Ascending aorta (tissue), 2 donors: ENCODE results near the gene CPNE4. TPM values are rescaled to one million over a fixed set of nuclear protein-coding genes. Genes with fewer than 3 reads are reported as not detected.

Source experiments
- DNase-seq, 2 donors: peaks; one replicate each; pipeline ENCODE4 v3.0.0-alpha.2; 2019; ENCODE audit warnings: low spot score in 2 of 2
- H3K27ac ChIP-seq, 2 donors: fragments of 200-600 bp; sonication (generic); one replicate each; pipeline ENCODE4 v1.5.1; 2016 to 2017; ENCODE audit warnings: mild to moderate bottlenecking in 1 of 2
- H3K27me3 ChIP-seq: fragments of 200-600 bp; sonication (generic); one replicate; pipeline ENCODE4 v1.5.1; 2017
- H3K36me3 ChIP-seq, 2 donors: fragments of 200-600 bp; sonication (generic); one replicate each; pipeline ENCODE4 v1.5.1; 2016
- H3K4me1 ChIP-seq, 2 donors: fragments of 200-600 bp; sonication (generic); one replicate each; pipeline ENCODE4 v1.5.1; 2016 to 2017; ENCODE audit warnings: mild to moderate bottlenecking in 1 of 2
- H3K4me3 ChIP-seq, 2 donors: fragments of 200-600 bp; sonication (generic); one replicate each; pipeline ENCODE4 v1.5.1; 2016 to 2017; ENCODE audit warnings: mild to moderate bottlenecking in 1 of 2
- H3K9me3 ChIP-seq, 2 donors: fragments of 200-600 bp; sonication (generic); one replicate each; pipeline ENCODE4 v1.5.1; 2016
- intact Hi-C: fragments of 100-400 bp; cut with DNase I; formaldehyde crosslinking; loops from one replicate; pipeline ENCODE4 v1.15.1; 2023
- total RNA-seq: library from RNA; depleted of rRNA; stranded (reverse); fragments of >200 nt; gene quantifications from one replicate; pipeline ENCODE4 v1.1.0, GENCODE V29; 2016
- TF ChIP-seq, protein P1 (sequence below), 3 experiments: fragments of 200-600 bp in 2 of 3; fragments of 450-650 bp in 1 of 3; sonication (generic) in 2 of 3; IDR thresholded peaks; one replicate each; pipeline ENCODE4 v1.5.1; 2016 to 2019; ENCODE audit warnings: antibody characterized with exemption in 3 of 3, mild to moderate bottlenecking in 1 of 3, moderate library complexity in 1 of 3

CPNE4 gene
- total RNA-seq, 1 donor from 2014 or later: not detected

DNA sequence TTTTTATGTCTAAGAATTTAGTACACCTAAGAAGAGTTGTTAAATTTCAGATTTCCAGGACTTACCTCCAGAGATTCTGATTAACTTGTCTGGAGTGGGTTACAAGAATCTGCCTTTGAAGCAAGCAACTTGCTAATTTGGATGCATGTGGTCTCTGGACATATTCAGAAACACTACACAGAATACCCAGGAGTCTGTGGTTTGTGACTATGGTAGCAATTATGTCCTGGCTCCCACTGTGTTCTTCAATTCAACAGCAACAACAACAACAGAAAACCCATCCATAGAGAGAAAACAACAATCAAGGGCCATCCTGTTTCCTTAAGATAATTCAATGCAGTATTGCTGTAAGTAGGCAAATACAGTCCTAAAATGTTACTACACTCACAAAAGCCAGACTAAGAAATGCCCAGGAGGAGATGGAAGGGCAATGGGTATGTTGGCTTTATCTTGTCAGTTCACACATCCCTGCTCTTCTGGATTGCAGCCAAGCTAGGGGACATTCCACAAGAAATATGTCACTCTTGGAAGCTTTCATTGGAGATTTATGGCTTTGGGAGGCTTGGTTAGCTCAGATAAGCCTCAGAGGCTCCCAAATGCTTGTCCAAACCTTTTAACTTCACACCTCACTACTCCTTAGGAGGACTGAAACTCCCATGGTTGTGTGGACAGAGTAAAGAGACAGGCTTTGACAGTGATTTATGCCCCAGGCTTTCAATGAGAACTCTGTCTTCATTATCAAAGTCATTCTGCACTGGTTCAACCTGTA, 432.6 kb downstream of the CPNE4 start:
- Histone ChIP-seq H3K4me3 (no peak overlapping the region), H3K27ac (no peak overlapping the region), H3K9me3 (no peaks in the 10 kb centered on the region), H3K27me3 (no peaks in the 10 kb centered on the region), H3K36me3 (no peaks in the 10 kb centered on the region), H3K4me1 (no peaks in the 10 kb centered on the region)
- TF ChIP-seq, protein P1, sequence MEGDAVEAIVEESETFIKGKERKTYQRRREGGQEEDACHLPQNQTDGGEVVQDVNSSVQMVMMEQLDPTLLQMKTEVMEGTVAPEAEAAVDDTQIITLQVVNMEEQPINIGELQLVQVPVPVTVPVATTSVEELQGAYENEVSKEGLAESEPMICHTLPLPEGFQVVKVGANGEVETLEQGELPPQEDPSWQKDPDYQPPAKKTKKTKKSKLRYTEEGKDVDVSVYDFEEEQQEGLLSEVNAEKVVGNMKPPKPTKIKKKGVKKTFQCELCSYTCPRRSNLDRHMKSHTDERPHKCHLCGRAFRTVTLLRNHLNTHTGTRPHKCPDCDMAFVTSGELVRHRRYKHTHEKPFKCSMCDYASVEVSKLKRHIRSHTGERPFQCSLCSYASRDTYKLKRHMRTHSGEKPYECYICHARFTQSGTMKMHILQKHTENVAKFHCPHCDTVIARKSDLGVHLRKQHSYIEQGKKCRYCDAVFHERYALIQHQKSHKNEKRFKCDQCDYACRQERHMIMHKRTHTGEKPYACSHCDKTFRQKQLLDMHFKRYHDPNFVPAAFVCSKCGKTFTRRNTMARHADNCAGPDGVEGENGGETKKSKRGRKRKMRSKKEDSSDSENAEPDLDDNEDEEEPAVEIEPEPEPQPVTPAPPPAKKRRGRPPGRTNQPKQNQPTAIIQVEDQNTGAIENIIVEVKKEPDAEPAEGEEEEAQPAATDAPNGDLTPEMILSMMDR (IDR thresholded peaks at IDR 0.05): no peak
- intact Hi-C loops: no loop called here
- no peak for DNase-seq

DNA sequence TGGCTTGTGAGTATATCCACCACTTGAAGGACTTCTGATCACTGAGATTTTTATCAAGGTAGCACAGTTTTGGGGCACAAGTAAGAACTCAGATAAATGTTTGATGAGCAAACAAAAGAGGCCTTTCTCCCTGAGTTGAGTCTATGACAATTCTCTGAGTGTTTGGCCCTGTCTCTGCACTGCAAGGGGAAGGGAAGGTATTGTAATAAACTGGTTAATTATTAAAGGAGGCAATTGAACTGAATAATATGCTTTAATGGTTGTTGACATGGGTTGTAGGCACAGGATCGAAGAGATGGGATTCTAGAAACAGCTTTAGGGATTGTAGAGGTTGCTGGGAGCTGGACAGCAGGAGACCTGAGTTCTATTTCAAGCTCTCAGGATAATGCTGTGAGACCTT, 437.0 kb downstream of the CPNE4 start:
- TF ChIP-seq, protein P1 (IDR thresholded peaks at IDR 0.05): no peak
- H3K27ac ChIP-seq: no peak overlapping the region

DNA sequence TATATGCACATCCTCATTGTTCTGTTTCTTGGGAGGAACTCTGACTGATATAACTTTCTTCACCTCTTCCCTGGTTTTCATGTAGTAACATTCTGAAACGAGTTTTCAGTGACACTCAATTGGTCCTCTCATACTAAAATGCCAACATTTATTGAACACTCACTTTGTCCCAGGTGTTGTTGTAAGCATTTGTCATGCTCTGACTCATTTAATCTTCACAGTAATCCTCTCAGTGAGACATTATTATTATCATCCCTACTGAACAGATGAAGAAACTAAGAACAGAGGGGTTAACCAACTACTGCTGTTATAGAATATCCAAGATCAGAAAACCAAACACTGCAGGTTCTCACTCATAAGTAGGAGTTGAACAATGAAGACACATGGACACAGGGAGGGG, 437.9 kb downstream of the CPNE4 start:
- H3K4me1 ChIP-seq: no peaks in the 10 kb centered on the region
- TF ChIP-seq, protein P1 (IDR thresholded peaks at IDR 0.05): no peak
- no peaks in the 10 kb centered on the region for H3K9me3 ChIP-seq
- intact Hi-C loops: no loop called here
- no peaks in the 10 kb centered on the region for H3K36me3 ChIP-seq
- no peak overlapping the region for H3K4me3 ChIP-seq
- H3K27ac ChIP-seq: no peak overlapping the region
- no peaks in the 10 kb centered on the region for H3K27me3 ChIP-seq
- DNase-seq: no peak

More for the DNA sequence above, 437.0 kb downstream of the CPNE4 start:
- Histone ChIP-seq H3K4me1 (no peaks in the 10 kb centered on the region), H3K9me3 (no peaks in the 10 kb centered on the region), H3K27me3 (no peaks in the 10 kb centered on the region), H3K36me3 (no peaks in the 10 kb centered on the region), H3K4me3 (no peak overlapping the region)
- intact Hi-C loops: no loop called here
- DNase-seq: no peak

DNA sequence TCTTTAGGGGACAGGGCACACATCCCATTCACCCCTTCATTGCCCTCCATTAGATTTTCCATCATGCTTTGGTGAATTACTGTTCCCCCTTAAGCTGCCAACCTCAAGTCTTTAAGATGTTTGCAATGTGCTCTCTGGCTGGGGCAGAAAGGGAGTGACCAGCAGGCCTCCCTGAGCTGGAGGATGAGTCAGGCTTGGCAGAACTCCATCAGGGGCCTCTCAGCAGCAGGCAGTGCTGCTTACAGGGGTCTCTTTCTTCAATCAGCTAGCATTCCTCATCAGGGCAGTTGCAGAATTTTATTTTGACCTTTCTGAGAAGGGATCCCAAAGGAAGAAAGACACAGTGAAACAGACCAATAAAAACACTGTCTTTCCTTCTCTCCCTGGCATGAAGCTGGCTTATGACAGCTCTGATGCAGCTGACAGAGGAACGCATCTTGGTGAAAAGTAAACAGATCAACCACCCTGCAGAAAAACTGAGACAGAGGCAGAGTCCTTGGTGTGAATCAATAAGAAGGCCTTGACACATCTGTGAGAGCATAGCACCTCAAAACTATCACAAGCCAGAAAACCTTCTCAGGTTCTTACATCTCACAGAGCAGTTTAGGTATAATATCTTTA, 443.3 kb downstream of the CPNE4 start:
- Histone ChIP-seq H3K27me3 (no peaks in the 10 kb centered on the region), H3K4me3 (no peak overlapping the region), H3K4me1 (no peaks in the 10 kb centered on the region), H3K27ac (no peak overlapping the region), H3K36me3 (no peaks in the 10 kb centered on the region), H3K9me3 (no peaks in the 10 kb centered on the region)
- intact Hi-C loops: no loop called here
- TF ChIP-seq, protein P1 (IDR thresholded peaks at IDR 0.05): no peak
- no peak for DNase-seq

DNA sequence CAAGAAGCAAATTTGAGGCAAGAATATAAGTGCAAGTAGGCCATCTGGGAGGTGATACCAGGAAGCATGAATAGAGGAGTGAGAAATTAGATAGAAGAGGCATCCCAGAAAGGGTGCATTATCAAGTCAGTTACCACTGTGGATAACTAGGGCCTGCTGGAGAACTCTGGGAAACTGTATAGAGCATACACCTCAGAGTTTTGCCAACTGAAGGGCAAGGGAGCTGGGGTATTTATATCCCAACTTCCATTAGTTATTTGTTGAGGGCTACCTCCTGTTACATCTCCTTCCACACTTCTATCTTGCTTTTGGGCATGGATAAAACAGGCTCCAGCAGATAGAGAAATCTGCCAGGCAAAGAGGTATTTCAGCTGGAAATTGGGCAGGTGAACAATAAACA, 448.5 kb downstream of the CPNE4 start:
- H3K27ac ChIP-seq: no peak overlapping the region
- H3K4me3 ChIP-seq: no peak overlapping the region
- no peaks in the 10 kb centered on the region for H3K27me3 ChIP-seq
- no peaks in the 10 kb centered on the region for H3K4me1 ChIP-seq
- TF ChIP-seq, protein P1 (IDR thresholded peaks at IDR 0.05): no peak
- no peaks in the 10 kb centered on the region for H3K9me3 ChIP-seq
- DNase-seq: no peak
- intact Hi-C loops: no loop called here
- no peaks in the 10 kb centered on the region for H3K36me3 ChIP-seq
